Measurements from ENCODE around the gene SYT14.
"Not testable (repeated sequence)": the region's sequence is repeated elsewhere in the genome, so short reads cannot be mapped to it uniquely, and the experiment has no call there.

Gene SYT14

DNA sequence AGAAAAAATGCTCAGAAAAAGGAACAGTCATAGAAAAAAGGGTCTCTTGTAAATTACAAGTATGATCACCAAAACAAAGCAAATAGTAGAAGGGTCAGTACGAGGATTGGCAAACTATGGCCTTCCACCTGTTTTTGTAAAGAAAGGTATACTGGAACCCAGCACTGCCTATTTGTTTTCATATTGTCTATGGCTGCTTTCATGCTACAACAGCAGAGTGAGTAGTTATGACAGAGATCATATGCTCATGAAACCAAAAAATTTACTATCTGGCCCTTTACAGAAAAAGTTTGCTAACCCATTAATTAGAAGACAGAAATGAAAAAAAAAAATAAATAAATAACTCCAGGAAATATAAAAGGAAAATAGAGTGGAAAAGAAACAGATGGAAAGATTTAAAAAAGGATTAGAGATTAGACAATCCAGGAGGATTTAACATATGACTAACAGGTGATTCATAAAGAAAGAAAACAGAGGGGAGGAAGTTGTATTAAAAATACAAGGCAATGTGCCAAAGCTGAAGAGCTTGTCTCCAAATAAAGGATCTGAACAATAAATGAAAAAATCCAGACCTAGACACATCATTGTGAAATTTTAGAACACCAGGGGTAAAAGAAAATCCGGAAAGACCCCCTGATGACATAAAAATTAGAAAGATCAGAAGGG lies 186.0 kb downstream of the SYT14 start:
- DNase-seq = no peak

DNA sequence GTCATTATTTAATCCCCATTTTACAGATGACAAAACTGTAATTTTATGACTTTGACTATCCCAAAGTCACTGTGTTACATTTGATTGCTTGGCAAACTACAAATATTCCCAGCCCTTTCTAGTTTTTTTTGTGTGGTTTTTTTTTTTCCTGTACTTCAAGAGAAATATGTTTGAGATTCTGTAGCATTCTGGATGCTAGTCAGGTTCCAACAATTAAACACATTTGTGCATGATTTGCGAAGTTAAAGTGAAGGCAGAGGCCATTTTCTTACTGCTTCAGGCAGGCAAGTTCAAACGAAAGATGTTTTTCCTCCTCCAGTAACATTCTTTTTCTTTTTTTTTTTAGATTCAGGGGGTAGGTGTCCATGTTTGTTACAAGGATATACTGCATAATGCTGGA lies 186.7 kb downstream of the SYT14 start:
- no peak for DNase-seq

DNA sequence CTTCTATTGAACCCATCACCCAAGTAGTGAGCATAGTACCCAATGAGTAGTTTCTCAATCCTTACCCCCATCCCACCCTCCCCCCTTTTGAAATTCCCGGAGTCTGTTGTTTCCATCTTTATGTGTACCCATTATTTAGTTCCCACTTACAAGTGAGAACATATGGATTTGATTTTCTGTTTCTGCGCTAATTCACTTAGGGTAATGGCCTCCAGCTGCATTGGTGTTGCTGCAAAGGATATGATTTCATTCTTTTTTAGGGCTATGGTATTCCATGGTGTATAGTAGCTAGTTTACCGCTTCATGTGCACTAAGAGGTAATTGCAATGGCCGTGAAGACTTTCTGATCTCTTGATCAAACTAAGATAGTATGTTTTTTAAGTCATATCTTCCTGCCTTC lies 187.1 kb downstream of the SYT14 start:
- DNase-seq = no peak

DNA sequence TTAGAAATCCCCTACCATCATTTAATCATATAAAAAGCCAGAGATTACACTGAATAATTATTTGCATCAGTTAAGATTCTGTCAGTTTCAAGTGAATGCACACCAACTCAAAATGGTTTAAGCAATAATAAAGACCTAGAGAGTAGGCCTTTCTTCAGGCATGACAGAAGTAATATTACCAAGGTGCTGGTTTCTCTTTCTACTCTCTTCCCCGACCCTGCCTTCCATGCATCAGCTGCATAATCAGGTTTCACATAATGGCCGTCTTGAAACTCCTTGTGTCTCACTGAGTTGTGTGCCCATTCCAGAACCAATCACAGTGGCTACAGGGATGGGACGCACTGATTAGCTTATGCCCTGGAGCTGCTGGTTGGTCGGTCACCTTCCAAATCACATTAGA lies 191.1 kb downstream of the SYT14 start:
- DNase-seq = no peak

DNA sequence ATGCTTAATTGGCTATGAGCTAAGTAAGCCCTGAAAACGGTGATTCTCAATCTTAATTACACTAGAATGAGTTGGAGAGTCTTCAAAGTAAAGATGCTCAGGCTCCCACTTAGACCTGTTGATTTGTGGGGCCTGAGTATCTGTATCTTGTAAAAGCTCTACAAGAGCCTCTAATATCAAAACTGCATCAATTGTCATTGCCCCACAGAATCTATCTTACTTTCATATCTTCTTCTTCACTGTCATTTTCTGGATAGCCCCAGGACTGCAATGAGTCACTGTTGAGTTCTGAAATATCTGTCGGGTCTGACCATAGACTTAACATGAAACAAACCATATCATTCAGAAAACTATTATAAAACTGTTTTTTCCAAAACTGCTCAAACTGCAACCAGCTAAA lies 191.7 kb downstream of the SYT14 start:
- DNase-seq = no peak

DNA sequence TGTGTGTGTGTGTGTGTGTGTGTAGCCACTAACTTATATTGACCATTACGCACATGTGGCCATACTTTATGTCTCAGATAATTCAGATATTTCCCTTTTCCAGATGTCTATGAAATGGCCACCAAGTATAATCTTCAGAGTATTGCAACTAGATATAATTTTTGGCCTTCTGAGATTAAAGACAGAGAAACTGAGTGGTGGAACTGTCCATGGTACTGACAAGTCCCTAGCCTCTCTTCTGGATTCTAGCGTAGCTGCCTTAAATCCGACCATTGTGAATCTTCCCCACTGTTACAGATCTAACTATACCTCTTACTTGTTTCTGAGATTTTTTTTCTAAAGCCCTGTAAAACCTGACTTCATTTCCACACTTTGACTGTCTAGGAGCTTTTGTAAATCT lies 194.6 kb downstream of the SYT14 start:
- no peak for DNase-seq

DNA sequence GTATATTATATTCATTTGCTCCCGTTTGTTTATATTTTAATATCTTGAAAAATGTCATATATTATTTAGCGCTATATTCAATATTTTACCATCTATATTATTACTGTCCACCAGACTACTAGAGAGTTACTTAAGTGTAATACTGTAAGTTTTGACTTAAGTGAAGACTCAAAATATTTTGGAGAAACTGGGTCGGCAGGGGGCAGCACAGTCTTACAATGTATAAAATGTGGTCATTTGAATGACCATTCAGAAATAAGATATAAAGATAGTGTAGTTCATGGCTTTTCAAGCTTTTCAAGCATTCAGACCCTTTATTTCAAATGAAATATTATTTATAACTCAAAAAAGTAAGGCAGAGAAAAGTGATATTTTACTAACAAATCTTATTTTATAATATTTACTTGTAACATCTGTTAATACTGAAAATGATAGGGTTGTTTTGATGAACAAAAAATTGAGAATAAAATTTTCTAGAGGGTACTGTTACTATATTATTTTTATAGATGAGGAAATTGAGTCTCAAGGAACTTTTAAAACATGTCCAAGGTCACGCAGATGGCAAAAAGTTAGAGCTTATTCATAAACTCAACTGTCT lies 205.5 kb downstream of the SYT14 start:
- DNase-seq = peak; percentile 18

DNA sequence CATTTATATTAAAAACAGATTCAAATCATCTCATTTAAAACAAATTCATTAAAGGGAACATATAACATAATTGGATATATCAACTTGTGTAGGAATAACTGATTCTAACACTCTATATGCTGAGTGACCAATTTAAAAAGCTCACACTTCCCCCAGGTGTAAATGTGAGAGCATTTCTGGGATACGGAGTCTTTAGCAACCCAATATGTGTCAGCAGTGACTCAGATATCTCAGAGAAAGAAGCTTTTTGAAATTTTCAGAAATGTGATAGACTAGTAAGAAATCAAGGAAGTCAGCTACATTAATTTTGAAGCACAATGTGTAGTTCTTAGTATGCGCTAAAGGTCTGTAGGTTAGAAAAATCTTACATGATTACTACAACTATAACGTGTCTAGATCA lies 206.7 kb downstream of the SYT14 start:
- DNase-seq = no peak

DNA sequence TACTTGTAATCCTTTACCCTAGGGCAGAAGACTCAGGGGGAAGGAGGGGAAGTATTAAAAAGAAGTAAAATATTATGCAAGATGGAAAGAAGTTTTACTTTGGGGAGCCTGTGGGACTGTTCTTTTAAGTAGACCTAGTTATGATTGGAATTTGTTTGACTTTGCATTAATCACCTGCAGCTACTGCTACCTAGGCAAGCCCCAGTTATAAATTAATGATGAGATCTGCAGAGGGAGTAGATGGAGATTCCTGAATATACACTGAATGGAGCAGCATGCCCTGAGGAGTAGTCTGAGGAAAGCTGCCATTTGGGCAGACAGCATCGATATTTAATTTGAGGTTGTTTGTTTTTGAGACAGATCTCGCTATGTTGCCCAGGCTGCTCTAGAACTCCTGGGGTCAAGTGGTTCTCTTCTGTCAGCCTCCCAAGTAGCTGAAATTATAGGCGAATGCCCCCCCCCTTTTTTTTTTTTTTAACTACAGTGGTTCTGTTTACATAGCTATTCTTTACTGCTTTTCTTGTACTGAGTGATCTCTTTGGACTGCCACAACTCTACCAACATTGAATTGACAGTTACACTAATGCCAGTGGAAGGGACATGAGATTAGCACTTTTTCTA lies 213.1 kb downstream of the SYT14 start:
- DNase-seq = no peak

DNA sequence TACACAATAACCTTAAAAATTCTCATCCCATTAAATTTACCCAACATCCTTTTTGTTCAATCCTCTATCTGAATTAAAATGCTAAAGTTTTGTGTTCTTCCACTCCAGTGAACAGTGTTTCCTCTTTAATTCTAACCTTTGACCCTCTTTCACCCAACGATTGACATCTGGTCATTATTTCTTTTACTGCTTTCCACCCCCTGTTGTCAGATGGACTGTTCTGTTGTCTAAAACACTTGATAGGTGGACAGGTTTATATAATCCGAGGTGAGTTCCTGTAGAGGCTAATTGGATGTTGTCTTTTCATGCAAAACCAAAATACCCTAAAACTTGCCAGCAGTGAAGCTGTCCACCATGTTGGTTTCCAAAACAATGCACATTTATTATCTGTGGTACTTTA lies 221.2 kb downstream of the SYT14 start:
- no peak for DNase-seq

DNA sequence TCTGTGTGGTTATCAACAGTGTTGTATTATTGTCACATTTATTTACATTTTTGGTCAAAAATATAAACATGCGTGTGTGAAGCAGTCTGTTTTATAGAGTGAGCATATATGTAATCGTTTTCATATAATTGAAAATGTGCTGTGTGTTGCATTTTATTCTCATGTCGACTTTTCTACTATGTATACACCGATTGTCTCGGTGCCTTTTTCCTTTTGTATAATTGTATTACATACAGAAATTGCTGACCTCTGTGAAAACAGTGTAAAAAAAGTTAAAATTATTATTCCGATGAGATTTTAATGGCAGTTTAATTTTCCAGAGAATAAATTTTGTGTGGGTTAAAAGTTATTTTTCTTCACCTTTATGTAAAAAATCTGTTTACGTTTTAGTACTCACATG lies 232.2 kb downstream of the SYT14 start:
- DNase-seq = no peak

DNA sequence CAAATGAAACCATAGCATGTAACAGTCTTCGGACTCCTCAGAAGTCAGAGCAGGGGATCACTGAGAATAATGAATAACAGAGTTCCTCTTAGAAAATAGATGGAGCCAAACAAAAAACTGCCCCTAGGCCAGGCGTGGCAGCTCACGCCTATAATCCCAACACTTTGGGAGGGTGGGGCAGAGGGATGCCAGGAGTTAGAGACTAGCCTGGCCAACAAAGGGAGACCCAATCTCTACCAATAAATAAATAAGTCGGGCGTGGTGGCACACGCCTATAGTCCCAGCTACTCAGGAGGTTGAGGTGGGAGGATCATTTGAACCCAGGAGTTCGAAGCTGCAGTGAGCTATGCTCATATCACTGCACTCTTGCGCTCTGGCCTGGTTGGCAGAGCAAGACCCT lies 236.1 kb downstream of the SYT14 start:
- no peak for DNase-seq

DNA sequence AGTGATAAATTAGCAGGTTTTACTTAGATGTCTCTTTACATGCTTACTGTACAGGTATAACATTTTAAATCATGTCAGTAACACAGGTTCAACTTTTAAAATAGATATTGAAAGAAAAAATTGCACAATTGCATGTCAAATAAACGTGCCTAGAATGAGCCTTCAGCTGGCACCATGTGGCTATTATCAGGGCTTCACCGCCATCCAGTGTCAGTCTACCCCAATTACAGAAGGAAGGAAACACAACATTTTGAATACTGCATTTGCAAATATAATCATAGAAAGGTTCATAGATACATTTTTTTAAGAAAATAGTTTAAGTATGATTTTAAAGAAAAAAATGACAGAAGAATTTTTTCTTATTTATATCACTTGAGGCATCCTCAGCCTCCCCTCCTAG lies 247.0 kb downstream of the SYT14 start:
- no peak for DNase-seq

DNA sequence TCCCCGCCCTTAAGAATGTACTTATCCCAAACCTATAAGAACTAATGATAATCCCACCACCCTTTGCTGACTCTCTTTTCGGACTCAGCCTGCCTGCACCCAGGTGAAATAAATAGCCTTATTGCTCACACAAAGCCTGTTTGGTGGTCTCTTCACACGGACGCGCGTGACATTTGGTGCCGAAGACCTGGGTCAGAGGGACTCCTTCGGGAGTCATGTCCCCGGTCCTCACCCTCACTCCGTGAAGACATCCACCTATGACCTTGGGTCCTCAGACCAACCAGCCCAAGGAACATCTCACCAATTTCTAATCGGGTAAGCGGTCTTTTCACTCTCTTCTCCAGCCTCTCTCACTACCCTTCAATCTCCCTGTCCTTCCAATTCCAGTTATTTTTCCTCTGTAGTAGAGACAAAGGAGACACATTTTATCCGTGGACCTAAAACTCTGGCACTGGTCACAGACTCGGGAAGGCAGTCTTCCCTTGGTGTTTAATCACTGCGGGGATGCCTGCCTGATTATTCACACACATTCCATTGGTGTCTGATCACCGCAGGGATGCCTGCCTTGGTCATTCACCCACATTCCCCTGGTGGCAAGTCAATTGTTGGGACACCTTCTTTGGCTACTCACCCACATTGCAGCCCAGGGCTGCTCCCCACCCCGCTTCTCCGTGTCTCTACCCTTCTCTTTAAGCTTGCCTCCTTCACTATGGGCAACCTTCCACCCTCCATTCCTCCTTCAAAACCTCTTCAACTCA lies 250.0 kb downstream of the SYT14 start:
- DNase-seq = not testable (repeated sequence)

DNA sequence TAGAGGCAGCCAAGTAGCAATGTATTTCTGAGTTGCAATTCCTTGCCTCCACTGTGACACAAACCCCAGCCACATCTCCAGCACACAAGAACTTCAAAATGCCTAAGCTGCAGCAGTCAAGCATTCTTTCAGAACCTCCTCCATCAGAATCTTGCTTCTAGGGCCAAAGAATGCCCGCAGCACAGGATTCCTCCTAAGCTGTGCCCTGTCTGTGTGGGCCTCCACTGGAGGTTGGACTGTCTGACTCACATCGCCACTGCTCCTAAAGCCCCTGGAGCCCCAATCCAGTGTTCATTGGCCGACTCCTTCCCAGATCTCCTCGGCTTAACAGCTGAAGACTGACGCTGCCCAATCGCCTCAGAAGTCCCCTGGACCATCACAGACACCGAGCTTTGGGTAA lies 251.4 kb downstream of the SYT14 start:
- DNase-seq = no peak

DNA sequence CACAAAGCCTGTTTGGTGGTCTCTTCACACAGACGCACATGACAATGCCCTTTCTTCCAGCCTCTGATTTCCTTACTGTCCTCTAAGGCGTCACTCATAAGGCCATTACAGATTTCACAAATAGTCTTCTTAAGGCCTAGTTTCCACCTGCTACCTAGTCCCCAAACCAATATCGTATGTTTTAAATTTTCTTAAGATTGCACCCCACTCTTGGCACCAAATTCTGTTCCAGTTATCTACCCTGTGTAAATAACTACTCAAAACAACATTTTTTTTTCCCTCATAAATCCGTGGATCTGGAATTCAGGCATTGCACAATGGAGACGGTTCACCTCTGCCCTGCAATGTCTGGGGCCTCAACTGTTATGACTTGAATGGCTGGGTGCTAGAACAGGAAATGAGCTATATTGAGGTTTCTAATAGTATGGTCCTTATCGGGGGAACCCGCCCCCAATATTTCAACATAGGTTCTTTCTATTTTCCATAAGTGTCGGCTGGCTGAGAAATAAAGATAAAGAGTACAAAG lies 257.7 kb downstream of the SYT14 start:
- DNase-seq = no peak

DNA sequence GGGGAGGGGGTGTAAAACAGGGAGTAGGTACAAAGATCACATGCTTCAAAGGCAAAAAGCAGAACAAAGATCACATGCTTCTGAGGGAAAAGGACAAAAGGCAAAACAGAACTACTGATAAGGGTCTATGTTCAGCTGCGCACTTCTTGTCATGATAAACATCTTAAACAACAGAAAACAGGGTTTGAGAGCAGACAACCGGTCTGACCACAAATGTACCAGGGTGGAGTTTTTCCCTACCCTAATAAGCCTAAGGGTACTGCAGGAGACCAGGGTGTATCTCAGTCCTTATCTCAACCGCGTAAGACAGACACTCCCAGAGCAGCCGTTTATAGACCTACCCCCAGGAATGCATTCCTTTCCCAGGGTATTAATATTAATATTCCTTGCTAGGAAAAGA lies 258.2 kb downstream of the SYT14 start:
- not testable (repeated sequence) for DNase-seq

DNA sequence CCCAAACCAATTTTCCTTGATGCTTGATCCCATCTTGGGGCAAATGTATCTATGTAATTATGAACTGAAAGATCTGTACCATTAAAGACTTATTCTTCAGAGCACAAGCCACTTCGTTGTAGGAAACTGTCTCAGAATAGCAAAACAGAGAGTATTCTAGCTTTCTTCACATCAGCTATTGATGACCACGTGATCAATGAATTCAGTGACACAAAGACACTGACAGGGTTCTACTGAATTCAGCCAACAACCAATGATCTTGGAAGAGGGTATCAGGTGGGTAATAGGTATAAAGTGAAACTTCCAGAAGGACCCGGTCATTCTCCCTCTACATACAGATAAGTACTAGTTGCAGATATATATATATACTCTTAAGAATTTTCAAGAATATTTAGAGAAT lies 260.8 kb downstream of the SYT14 start:
- DNase-seq = no peak

DNA sequence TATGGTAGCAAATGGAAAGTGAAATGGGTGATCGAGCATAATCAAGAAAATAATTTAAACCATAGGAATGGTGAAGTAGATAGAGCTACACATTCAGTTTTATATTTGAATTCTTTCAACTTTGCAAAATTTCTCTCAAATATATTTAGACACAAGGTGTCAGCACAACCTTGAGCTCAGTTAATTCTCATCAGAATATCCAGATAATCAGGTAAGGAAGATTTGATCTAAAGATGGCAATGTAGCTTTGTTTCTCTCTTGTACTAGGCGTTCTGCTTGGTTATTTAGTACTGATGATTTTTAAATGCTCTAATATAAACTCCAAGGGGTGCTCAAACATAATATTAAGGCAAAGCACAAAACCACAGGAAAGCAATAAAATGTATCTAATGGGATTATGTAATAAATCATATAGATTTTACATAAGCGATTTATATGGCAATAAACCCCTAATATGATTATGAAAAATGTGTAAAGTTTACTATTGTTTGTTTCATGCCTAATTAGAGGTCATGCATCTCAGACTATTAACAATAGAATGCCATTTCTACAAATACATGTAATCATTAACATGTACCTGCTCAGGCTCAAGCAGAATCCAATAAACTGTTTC lies 262.2 kb downstream of the SYT14 start:
- DNase-seq = no peak

DNA sequence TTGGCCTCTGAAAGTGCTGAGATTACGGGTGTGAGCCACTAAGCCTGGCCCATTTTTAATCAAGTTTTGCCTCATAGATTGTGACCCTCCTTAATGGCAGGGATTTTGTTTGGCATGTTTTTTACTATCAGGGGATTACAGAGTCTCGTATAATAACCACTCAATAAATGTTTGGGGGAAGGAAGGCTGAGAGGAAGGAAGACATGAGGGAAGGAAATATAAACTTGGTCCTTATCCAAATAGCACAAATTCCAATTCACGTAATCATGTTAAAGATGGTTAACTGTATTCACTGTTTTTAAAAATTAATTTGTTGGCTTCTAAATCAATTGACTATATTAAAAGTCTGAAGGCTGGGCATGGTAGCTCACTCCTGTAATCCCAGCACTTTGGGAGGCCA lies 263.7 kb downstream of the SYT14 start:
- no peak for DNase-seq

DNA sequence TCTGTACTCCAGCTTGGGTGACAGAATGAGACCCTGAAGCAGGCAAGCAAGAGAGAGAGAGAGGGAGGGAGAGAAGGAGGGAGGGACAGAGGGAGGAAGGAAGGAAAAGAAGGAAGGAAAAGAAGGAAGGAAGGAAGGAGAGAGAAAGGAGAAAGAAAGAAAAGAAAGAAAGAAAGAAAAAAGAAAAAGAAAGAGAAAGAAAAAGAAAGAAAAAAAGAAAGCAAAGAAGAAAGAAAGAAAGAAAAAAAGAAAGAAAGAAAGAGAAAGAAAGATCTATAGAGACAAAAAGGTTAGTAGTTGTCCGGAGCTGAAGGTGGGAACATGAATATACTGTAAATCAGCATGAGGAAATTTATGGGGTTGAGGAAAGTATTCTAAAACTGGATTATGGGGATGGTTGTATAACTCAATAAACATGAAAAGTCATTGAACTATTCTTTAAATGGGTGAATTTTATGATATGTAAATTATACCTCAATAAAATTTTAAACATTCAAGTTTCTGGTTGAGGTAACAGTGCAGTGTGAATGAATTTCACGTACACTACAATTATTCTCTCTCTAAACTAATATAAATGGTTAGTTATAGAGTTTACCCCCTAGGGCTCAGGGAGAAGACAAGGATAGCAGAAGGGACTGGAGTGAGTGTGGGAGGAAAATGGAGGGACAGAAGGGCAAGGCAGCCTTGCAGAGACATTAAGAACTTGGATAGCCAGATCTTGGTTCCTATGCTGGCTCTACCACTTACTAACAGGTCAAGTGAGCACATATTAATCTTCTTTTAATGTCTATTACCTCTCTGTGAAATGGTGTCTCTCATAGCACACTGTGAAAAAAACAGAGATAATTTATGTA lies 269.8 kb downstream of the SYT14 start:
- DNase-seq = no peak

DNA sequence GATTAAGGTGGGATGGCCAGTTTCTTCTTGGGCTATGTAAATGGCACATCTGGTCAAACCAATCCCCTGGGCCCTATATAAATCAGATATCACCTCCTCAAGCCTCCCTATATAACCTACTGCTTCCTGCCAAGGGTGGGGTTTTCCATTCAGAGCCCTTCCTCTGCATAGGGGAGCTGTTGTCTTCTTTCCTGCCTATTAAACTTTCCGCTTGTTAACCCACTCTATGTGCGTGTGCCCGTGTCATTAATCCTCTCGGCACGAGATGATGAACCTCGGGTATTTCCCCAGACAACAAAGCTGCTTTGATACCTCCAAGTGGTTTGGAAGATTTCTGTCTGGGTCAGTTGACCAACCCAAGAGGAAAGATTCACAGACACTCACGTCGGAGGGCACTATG lies 275.3 kb downstream of the SYT14 start:
- no peak for DNase-seq
